K562 (cell line): ENCODE measurements around the gene EPHB2. TPM values are rescaled to one million over a fixed set of nuclear protein-coding genes. Genes with fewer than 3 reads are reported as not detected.

ENCODE experiments used
- ATAC-seq: fragments of 200-7000 bp; cut with Tn5 transposase; 3 replicates; pipeline ENCODE4 v1.9.1; 2020; ENCODE audit warnings: moderate library complexity
- BruUV-seq: library from RNA; stranded (reverse); fragments of 400-500 nt; replicated peaks from 2 replicates; lab custom pipeline; 2021; lab: Mats Ljungman, UMichigan
- CTCF ChIA-PET: fragments of 300-600 bp; formaldehyde crosslinking; extraction: SDS; loops from one replicate; lab custom pipeline; 2021; ENCODE audit warnings: low intra/inter-chr PET ratio; lab: Yijun Ruan, JAX
- POLR2A ChIA-PET: fragments of 300-600, 350-650 bp; sonication (Branson Sonifier 250); formaldehyde crosslinking; extraction: SDS; loops from one replicate; lab custom pipeline; 2021; ENCODE audit warnings: antibody characterized with exemption, inconsistent platforms; lab: Yijun Ruan, JAX
- DNase-seq, 4 experiments: peaks; one replicate each; pipeline versions ENCODE4 v3.0.0 to v3.0.0-alpha.2; 2011 to 2018; ENCODE audit warnings: low spot score in 3 of 4, mixed read lengths in 3 of 4; ENCODE audit errors: extremely low read depth in 1 of 4
- FAIRE-seq: peaks from 2 replicates; lab custom pipeline; 2011; peaks lifted over from hg19 to GRCh38; lab: Jason Lieb, UNC
- H2AFZ ChIP-seq: 2 replicates; pipeline ENCODE4 v1.6.0; 2011; ENCODE audit warnings: low read depth, low read length, control low read depth, inconsistent platforms
- H3K27ac ChIP-seq: fragments of 200-600 bp; 3 replicates; pipeline ENCODE4 v1.8.0; 2011; ENCODE audit warnings: low read depth, mild to moderate bottlenecking, control low read depth, inconsistent platforms, low read length, moderate library complexity, mixed read lengths; ENCODE audit errors: extremely low read depth
- H3K27me3 ChIP-seq, 2 experiments: fragments of 300-600 bp in 1 of 2; 2 replicates in 1 of 2; 3 replicates in 1 of 2; pipeline versions ENCODE4 v1.6.0 to v1.8.0; 2011; ENCODE audit warnings: inconsistent platforms in 2 of 2, low read length in 2 of 2, mild to moderate bottlenecking in 1 of 2, mixed read lengths in 1 of 2, moderate library complexity in 1 of 2; ENCODE audit not compliant: control insufficient read depth in 2 of 2, insufficient read depth in 2 of 2
- H3K36me3 ChIP-seq: fragments of 300-600 bp; 3 replicates; pipeline ENCODE4 v1.8.0; 2011; ENCODE audit warnings: mild to moderate bottlenecking, low read length, inconsistent platforms; ENCODE audit not compliant: control insufficient read depth, insufficient read depth
- H3K4me1 ChIP-seq, 2 experiments: fragments of 200-600 bp in 1 of 2; replicated peaks in 1 of 2; 2 replicates in 1 of 2; 3 replicates in 1 of 2; pipeline versions ENCODE4 v1.5.1 to v1.8.0; 2011; ENCODE audit warnings: inconsistent platforms in 2 of 2, low read length in 2 of 2, mild to moderate bottlenecking in 1 of 2, mixed read lengths in 1 of 2, moderate library complexity in 1 of 2; ENCODE audit not compliant: control insufficient read depth in 2 of 2, insufficient read depth in 2 of 2
- H3K4me2 ChIP-seq: 2 replicates; pipeline ENCODE4 v1.6.1; 2011; ENCODE audit warnings: low read length, control low read depth, inconsistent platforms, mixed read lengths; ENCODE audit not compliant: insufficient read depth
- H3K4me3 ChIP-seq: fragments of 200-600 bp; sonication (generic), shearing (Covaris generic); 2 replicates; pipeline ENCODE4 v1.5.1; 2016; ENCODE audit warnings: control low read depth, inconsistent platforms
- H3K79me2 ChIP-seq: fragments of 200-600 bp; 3 replicates; pipeline ENCODE4 v1.8.0; 2011; ENCODE audit warnings: low read length, inconsistent platforms; ENCODE audit not compliant: control insufficient read depth, insufficient read depth
- H3K9ac ChIP-seq, 2 experiments: 2 replicates each; pipeline versions ENCODE4 v1.6.0 to v1.6.1; 2011; ENCODE audit warnings: low read depth in 2 of 2, low read length in 2 of 2, control low read depth in 1 of 2, inconsistent platforms in 1 of 2, mild to moderate bottlenecking in 1 of 2, mixed read lengths in 1 of 2; ENCODE audit not compliant: insufficient read depth in 1 of 2
- H3K9me1 ChIP-seq: one replicate; pipeline ENCODE4 v1.6.0; 2011; ENCODE audit warnings: inconsistent platforms, mild to moderate bottlenecking, low read length, moderate library complexity; ENCODE audit not compliant: control insufficient read depth, insufficient read depth
- H3K9me3 ChIP-seq: replicated peaks from 2 replicates; pipeline ENCODE4 v1.5.1; 2011; ENCODE audit warnings: low read depth, low read length, inconsistent platforms; ENCODE audit not compliant: control insufficient read depth, insufficient read depth
- H4K20me1 ChIP-seq: replicated peaks from 2 replicates; pipeline ENCODE4 v1.6.1; 2011; ENCODE audit warnings: low read length, inconsistent platforms, mixed read lengths; ENCODE audit not compliant: control insufficient read depth, insufficient read depth
- MEIS2 ChIP-seq: fragments of 450-650 bp; IDR thresholded peaks from 2 replicates; pipeline ENCODE4 v1.6.1; 2014; ENCODE audit warnings: mild to moderate bottlenecking; ENCODE audit not compliant: partially characterized antibody
- RAD21 ChIP-seq, 2 experiments: fragments of 250-450 bp in 1 of 2; fragments of 450-650 bp in 1 of 2; sonication (Bioruptor Pico) in 1 of 2; formaldehyde crosslinking in 1 of 2; IDR thresholded peaks in 1 of 2; conservative IDR thresholded peaks in 1 of 2; 2 replicates each; pipeline versions ENCODE4 v1.4.0 to v1.8.0; 2020 to 2022; ENCODE audit warnings: mild to moderate bottlenecking in 2 of 2, moderate library complexity in 1 of 2
- ZNF384 ChIP-seq: IDR thresholded peaks from 2 replicates; pipeline ENCODE4 v1.6.1; 2012; ENCODE audit warnings: low read depth, low read length, improper control_type of control experiment
- WGBS: fragments of 100-300 bp; shearing (Covaris generic); methylation state at CpG from one replicate; pipeline ENCODE4 v1.1.6; 2016; ENCODE audit warnings: low coverage, mixed read lengths; ENCODE audit not compliant: insufficient coverage; ENCODE audit errors: missing lambda C conversion rate; 5-methylcytosine and 5-hydroxymethylcytosine counted together
- in situ Hi-C: fragments of 300-500 bp; cut with MboI; formaldehyde crosslinking; loops from 4 replicates; pipeline ENCODE4 v1.15.0; 2018; ENCODE audit warnings: inconsistent platforms, mixed read lengths
- intact Hi-C: fragments of 100-400 bp; cut with micrococcal nuclease; formaldehyde crosslinking; loops from 2 replicates; pipeline ENCODE4 v1.14.2; 2022
- polyA plus RNA-seq, 8 experiments: library from polyadenylated mRNA; depleted of rRNA in 4 of 8; stranded (reverse) in 5 of 8; unstranded in 3 of 8; fragments of >200 nt; fragmentation: Nextera tagmentation in 2 of 8; fragmentation: Illumina TruSeq in 1 of 8; extraction: Ambion mirVana in 2 of 8; extraction: Trizol in 1 of 8; gene quantifications; 2 replicates each; pipeline versions ENCODE4 v1.2.1 to v1.2.3, GENCODE V29; 2011 to 2014; ENCODE audit warnings: inconsistent platforms in 1 of 8, missing spikeins in 1 of 8
- total RNA-seq, 7 experiments: library from RNA; depleted of rRNA in 6 of 7; stranded (reverse); fragments of >200 nt in 6 of 7; fragmentation: Illumina TruSeq in 2 of 7; extraction: Trizol in 2 of 7; gene quantifications; 2 replicates each; pipeline versions ENCODE4 v1.2.1 to v1.2.3, GENCODE V29; 2011 to 2021; ENCODE audit warnings: low replicate concordance in 1 of 7
- TF ChIP-seq, protein P1 (sequence below), 2 experiments: IDR thresholded peaks in 1 of 2; conservative IDR thresholded peaks in 1 of 2; 2 replicates each; pipeline ENCODE4 v1.6.1; 2016; ENCODE audit warnings: low read depth in 2 of 2, mild to moderate bottlenecking in 1 of 2, missing compliant biosample characterization in 1 of 2, missing genetic modification characterization in 1 of 2, moderate library complexity in 1 of 2
- TF ChIP-seq, protein P2 (sequence below): fragments of 450-650 bp; IDR thresholded peaks from 2 replicates; pipeline ENCODE4 v1.6.1; 2016
- TF ChIP-seq, protein P3 (sequence below): fragments of 250-450 bp; sonication (Bioruptor Pico); IDR thresholded peaks from 2 replicates; pipeline ENCODE4 v1.8.0; 2021; ENCODE audit warnings: borderline replicate concordance, mild to moderate bottlenecking, moderate library complexity; ENCODE audit not compliant: poor library complexity, severe bottlenecking

Gene EPHB2
- total and polyA plus RNA-seq, 9 of the 15 experiments (the other 6 are each of a cell fraction or from before 2014, with no cell fraction given): not detected

DNA sequence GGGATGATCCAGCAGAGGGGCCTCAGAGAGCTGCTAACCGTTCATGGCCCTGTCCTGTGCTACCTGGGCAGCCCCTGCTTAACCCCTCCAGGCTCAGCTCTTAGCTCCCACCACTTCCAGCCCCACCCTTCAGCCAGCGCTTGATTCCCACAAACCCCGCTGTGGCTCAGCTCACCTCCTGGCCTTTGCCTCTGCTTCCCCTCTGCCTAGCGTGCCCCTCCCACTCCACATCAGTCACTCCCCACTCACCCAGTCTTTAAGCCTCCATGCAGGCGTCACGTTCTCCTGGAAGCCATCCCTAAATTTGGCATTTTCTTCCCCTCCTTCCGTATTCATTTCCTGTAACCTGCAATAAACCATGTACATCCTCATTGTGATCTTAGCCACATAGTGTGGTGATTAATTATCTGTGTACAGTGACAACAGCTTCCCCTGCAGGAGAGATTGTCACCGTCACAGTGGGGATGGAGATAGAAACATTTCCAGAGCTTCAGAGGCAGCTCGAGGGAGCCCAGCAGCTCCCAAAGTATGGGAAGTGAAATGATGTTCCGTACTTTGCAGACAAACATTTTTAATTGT, 65.5 kb downstream of the EPHB2 start:
- peaks cover 2 to 4% of the 10 kb centered on the region in 2 experiments; a peak in 3 of 5 replicates for H3K4me1 ChIP-seq
- no peaks in the 10 kb centered on the region for H3K9me1 ChIP-seq
- H3K9ac ChIP-seq: peak overlapping the region in 1 of 2 experiments; percentile 66; a peak in 1 of 4 replicates
- no peak for DNase-seq
- H3K79me2 ChIP-seq: no peaks in the 10 kb centered on the region
- no peaks in the 10 kb centered on the region for H3K36me3 ChIP-seq
- intact Hi-C loops: no loop called here
- no peak overlapping the region for H2AFZ ChIP-seq
- peak; percentile 53 for TF ChIP-seq MEIS2
- TF ChIP-seq, protein P1, sequence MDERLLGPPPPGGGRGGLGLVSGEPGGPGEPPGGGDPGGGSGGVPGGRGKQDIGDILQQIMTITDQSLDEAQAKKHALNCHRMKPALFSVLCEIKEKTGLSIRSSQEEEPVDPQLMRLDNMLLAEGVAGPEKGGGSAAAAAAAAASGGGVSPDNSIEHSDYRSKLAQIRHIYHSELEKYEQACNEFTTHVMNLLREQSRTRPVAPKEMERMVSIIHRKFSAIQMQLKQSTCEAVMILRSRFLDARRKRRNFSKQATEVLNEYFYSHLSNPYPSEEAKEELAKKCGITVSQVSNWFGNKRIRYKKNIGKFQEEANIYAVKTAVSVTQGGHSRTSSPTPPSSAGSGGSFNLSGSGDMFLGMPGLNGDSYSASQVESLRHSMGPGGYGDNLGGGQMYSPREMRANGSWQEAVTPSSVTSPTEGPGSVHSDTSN (CRISPR knock-in tag; IDR thresholded peaks at IDR 0.05; ENCODE audit: low read depth): no peak
- TF ChIP-seq, protein P1 (tag; conservative IDR thresholded peaks at IDR 0.05; ENCODE audit: low read depth): peak; percentile 72
- TF ChIP-seq ZNF384: no peak
- TF ChIP-seq, protein P2, sequence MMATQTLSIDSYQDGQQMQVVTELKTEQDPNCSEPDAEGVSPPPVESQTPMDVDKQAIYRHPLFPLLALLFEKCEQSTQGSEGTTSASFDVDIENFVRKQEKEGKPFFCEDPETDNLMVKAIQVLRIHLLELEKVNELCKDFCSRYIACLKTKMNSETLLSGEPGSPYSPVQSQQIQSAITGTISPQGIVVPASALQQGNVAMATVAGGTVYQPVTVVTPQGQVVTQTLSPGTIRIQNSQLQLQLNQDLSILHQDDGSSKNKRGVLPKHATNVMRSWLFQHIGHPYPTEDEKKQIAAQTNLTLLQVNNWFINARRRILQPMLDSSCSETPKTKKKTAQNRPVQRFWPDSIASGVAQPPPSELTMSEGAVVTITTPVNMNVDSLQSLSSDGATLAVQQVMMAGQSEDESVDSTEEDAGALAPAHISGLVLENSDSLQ: peak; percentile 23; the same call in 1 of the 2 replicates
- peak in 1 of 2 experiments; percentile 19; a peak in 1 of 4 replicates for TF ChIP-seq RAD21 (CRISPR knock-in tag; conservative IDR thresholded peaks at IDR 0.05 in 1 of 2, IDR thresholded peaks at IDR 0.05 in 1 of 2)
- TF ChIP-seq, protein P3, sequence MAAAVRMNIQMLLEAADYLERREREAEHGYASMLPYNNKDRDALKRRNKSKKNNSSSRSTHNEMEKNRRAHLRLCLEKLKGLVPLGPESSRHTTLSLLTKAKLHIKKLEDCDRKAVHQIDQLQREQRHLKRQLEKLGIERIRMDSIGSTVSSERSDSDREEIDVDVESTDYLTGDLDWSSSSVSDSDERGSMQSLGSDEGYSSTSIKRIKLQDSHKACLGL: no peak
- TF ChIP-seq, all 486 proteins: peak for 4
- in situ Hi-C loops: no loop called here
- no peak for FAIRE-seq
- H3K4me2 ChIP-seq: no peak overlapping the region
- H4K20me1 ChIP-seq: peaks cover 15% of the 10 kb centered on the region
- ATAC-seq: no peak
- POLR2A ChIA-PET: interaction anchor here (0.6 kb wide), 1 partner anchor 103 kb away, joined by 3 read pairs; no protein-coding TSS in a partner anchor
- 0% methylated on average over 10 of the region's 10 CpGs for WGBS
- CTCF ChIA-PET: no interaction called here
- no peak overlapping the region for H3K27ac ChIP-seq
- peaks cover 36 to 83% of the 10 kb centered on the region in 2 experiments for H3K27me3 ChIP-seq
- BruUV-seq: no TSS peak
- H3K4me3 ChIP-seq: no peak overlapping the region
- H3K9me3 ChIP-seq: no peaks in the 10 kb centered on the region
